GM18873 (cell line): Measurements from ENCODE around the gene ATP12A.

Experiments used
- ATAC-seq: cut with Tn5 transposase; IDR thresholded peaks from one replicate; pipeline ENCODE4 v1.9.1; 2021; ENCODE audit warnings: mild to moderate bottlenecking, moderate library complexity, moderate number of reproducible peaks; ENCODE audit not compliant: unreplicated experiment, low FRiP score

The ATP12A gene

DNA sequence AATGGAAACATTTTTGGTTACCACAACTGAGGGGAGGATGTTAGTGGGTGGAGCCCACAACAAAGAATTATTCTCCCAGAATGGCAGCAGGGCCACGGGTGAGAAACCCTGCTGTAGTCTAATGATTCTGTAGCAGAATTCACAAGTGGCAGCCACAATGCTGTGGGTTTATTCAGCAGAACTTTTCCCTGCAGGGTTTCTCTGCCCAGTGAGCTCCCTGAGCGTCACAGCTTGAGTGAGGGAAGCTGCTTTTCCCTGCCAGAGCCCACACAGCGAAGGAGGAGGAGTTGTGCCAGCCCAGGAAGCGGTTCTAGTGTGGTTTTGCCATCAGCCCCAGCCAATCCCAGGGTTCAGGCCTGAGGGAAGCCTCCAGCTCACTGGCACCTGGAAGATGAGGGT lies 4.4 kb downstream of the ATP12A start:
- peak; percentile 38 for ATAC-seq

DNA sequence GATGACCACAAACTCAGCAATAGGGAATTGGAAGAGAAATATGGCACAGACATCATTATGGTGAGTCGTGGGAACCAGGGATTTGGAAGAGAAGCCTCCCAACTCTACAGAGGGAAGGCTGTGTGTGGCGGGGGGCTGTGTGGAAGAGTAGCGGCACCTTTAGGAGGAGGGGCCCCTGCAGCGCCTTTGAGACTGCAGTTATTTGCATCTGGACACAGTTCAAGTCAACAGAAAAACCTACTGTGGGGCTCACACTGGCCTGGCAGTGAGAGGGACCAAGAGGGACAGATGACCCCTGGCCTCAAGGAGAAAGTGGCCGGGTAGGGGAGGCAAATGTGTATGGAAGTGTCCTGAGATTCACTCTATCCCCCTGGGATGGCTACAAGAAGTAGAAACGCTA lies 5.1 kb downstream of the ATP12A start:
- ATAC-seq: no peak

DNA sequence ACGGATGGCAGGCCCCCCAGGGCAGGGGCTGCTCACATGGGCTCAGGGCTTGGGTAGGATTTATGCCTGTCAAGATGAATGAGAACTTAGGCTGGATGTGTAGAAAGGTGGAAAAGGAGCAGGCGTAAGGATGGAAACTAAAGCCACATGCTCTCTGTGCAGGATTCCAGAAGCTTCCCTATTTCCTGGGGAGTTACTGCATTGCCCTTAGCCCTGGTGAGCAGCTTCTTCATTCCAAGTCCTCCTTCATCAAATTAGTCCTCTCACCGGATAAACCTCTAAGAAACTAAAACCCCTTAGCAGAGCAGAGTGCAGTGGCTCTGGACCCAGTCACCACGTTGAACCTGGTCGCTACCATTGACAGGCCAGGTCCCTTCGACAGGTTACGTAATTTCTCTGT lies 7.4 kb downstream of the ATP12A start:
- ATAC-seq: no peak

DNA sequence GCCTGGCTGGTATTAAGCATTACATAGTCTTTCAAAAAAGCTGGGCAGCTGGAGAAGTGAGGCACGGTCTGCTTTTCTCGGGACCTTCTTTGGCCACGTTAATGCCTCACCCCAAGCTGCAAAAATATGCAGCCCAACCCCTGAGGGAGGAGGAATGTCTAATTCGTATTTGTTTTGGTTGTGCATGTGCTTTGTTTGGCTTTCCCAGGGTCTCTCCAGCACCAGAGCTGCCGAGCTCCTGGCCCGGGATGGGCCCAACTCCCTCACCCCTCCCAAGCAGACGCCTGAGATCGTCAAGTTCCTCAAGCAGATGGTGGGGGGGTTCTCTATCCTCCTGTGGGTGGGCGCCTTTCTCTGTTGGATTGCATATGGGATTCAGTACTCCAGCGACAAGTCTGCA lies 7.9 kb downstream of the ATP12A start:
- no peak for ATAC-seq

DNA sequence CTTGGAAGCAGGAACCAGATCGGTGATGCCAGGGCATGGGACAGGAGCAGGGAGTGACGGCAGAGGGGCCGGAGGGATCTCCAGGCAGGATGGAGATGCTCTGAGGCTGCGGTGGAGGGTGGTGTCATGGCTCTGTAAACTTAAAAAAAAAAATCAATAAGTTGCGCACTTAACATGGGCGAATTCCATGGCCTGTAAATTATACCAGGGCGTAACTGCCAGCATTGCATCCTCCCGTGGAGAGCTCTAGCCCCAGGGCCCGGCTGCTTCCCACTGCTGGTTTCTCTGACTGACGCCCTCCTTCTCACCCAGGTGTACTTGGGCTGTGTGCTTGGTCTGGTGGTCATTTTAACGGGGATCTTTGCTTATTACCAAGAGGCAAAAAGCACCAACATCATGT lies 8.7 kb downstream of the ATP12A start:
- ATAC-seq: no peak

DNA sequence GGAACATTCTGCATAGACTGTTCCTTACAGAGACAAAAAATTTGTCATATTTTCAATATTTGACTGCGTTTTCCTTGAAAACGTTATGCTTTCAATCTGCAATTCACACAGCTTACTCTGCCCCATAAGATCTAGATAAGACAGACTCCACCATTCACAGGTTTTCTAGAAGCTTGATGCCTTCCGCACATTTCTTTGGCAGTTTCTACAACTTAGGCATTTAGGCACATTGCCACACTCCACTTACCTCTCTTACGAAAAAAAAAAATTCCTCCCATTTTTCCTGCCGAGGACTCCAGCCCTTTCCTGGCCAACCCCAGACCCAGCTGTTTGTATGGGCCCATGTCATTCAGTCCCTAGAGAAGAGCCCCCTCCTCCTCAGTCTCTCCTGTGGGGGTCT lies 11.2 kb downstream of the ATP12A start:
- ATAC-seq: no peak

DNA sequence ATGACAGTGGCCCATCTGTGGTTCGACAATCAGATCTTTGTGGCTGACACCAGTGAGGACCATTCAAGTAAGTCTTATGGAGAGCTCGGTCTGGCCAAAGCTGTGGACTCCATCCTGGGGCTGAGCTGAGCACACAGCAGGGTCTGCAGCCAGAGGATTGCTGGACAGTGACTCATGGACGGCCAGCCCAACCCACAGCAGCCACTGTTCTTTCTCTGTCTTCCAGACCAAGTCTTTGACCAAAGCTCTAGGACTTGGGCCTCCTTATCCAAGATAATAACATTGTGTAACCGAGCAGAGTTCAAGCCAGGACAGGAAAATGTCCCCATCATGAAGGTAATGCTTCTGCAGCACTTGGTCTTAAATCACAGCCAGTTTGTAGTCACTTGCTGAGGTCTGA lies 12.4 kb downstream of the ATP12A start:
- ATAC-seq: no peak

DNA sequence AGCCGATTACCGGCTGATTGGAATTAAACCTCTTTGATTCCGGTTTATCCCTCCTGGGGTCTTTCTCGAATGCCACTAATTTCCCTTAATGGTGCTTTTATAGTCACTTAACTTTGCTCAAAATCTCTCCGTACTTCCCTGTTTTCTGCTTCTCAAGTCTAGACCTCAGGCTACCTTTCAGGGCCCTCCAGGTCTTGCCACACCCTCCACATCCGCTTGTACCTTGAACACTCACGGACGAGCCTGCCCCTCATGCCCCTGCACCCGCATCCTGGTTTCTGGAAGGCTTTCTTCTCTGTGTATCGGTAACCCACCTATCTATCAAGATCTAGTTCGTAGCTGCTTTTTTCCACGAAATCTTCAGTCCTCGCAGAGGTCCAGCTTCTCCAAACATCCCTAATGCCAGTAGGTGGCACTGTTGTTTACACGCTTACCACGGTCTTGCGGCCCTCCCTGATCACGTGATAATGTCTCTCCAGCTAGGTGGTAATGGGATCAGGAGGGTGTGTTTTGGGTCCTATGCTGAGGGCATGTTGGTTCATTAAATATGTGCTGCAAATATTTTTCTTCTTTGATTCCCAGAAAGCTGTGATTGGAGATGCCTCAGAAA lies 13.8 kb downstream of the ATP12A start:
- no peak for ATAC-seq

DNA sequence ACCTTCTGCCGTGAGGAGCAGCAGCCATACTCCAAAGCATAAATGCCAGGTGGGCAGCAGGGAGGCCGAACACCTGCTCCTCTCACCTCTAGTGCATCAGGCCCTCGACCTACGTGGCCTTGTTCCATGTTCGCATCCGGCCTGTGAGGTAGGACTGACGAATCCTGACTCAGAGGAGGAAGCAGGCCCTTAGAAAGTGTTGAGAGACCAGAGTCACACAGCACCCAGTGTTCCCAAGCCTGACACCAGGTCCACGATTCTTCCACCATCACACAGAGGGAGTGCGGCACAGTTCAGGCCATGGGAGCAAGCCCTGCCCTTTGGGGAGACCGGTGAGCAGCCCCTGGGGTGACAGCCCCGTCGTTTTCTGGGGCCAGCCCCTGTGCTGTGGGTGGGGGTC lies 14.7 kb downstream of the ATP12A start:
- ATAC-seq: no peak

DNA sequence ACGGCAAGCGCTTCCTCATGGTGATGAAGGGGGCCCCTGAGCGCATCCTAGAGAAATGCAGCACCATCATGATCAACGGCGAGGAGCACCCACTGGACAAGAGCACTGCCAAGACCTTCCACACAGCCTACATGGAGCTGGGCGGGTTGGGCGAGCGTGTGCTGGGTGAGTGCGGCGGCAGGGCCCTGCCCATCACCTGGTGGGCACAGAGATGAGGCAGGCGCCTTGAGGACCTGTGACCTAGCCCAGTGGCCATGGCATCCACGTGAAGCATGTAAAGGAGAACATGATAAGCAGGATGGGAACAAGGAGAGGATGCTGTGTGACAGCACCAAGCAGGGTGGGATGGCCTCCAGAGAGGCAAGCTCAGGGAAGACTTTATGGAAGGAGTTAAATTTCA lies 18.5 kb downstream of the ATP12A start:
- no peak for ATAC-seq

DNA sequence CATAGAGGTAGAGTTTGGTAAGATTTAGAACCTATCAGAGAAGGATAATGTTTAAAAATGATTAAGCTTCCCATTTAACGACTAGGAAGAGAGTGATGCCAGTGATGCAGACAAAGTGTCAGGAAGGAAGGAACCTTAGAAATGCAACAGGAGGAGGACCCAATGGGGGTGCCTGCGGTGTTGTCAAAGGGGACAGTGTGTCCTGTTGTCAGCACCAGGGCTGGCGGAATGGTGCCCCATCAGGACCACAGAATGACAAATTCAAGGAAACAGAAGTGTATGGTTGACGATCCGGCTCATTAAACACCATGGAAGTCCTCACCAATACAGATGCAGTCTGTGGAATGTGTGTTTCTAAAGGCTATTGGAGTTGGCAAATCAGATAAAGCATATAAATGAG lies 19.3 kb downstream of the ATP12A start:
- no peak for ATAC-seq

DNA sequence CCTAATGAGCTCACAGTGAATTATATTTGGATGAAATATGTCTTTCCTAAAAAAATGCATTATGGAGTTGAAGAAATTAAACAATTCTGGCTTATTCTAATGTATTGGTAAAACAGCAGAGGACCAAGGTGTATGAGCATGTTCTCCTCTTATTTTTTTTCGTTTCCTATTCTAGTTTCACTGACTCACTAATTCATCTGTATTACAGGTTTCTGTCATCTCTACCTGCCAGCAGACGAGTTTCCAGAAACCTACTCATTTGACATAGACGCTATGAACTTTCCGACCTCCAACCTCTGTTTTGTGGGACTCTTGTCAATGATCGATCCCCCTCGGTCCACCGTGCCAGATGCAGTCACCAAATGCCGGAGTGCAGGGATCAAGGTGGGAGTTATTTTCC lies 20.3 kb downstream of the ATP12A start:
- ATAC-seq: no peak

DNA sequence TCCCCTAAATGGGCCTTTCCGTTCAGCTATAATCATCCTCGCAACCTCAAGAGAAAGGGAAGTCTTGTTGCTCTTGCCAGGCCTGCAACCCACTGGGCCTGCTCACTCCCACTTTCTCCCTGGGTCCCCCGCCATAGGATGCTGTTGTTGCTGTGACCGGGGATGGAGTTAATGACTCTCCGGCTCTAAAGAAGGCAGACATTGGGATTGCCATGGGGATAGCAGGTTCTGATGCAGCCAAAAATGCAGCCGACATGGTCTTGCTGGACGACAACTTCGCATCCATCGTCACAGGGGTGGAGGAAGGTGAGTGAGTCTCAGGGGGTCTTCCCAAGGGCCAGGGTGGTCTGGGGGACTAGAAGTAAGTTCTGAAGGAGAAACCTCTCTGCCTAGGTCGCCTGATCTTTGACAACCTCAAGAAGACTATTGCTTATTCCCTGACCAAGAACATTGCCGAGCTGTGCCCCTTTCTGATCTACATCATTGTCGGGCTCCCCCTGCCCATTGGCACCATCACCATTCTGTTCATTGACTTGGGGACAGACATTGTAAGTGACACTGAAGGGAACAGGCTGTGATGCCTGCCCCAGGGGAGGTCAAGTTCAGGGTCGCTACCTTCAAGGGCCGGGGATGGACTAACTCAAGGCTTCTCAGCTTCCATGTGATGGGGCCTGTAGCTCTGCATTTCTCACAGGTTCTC lies 26.8 kb downstream of the ATP12A start:
- no peak for ATAC-seq

DNA sequence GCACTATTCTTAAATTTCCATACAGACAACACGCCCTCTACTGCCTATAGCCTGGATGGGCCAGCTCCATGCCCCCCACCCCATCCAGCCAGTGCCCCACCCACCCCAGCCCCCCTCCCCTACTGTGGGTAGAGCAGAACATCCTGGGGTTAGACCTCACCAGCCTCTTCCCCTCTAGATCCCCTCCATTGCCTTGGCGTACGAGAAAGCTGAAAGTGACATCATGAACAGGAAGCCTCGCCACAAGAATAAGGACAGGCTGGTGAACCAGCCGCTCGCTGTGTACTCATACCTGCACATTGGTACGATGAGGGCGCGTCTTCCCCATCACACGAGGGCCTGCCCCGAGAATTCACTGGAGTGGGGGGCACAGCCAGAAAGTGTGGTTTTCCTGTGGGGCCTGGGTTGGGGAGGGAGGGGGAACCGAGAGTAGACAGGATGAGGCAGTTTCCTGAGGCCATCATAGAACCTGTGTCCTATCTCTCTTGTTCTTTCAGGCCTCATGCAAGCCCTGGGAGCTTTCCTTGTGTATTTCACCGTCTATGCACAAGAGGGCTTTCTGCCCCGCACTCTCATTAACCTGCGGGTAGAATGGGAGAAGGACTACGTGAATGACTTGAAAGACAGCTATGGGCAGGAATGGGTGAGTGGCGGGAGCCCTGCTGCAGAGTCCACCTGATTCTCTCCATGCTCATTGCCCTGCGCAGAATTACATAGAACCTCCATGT lies 29.1 kb downstream of the ATP12A start:
- peak; percentile 87 for ATAC-seq

DNA sequence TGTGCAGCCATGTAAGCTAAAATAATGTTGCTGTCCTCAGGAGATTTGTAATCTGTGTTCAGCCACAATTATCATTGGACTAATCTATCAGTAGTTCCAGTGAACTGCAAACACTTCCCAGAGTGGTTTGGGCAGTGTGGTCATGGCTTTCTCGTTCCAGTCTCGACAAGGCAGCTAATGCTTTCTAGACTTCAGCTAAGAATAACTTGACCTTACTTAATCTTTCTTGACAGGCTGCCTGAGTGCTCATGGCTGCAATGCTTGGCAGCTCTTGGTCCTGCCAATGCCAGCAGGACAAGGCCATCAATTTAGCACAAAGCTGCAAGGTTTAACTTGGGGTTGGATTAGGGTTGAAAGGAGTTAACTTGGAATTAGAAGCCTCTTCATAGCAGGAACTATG lies 32.8 kb downstream of the ATP12A start:
- ATAC-seq: no peak

DNA sequence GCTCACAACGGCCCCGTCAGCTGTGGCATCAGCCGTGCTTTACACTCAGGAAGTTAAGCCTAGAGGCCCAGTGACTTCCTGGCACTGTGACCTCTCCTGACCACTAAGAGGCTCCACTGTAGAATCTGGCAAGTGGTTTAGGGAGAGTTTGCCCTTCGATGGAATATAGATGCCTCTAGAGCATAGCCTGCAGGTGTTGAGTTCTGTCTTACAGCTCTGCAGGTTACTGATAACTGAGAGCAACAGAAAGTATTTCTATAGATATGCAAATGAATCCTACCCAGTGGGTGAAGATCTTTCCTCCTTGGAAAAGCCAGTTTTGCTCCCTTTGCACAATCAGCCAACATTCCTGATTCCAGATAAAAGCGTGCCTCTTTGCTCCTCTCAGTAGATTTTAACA lies 35.8 kb downstream of the ATP12A start:
- ATAC-seq: no peak

DNA sequence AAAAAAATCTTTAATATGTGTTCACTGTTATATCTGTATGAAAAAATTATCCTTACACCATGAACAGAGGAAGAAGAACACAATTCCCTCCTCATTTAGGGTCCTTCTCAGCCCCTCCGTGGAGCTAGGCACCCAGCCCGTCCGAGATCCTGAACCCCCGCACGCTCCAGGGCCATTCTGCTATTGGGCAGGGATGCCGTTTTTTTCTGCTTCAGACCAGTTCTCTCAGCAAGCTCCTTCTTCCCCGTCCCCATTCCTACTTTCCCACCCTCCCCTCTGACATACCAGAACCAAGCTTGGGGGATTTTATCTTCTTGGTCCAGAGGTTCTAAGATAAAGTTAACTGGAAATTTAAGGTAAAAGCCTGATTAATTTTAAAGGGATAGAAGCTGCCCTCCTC lies 36.2 kb downstream of the ATP12A start:
- no peak for ATAC-seq

DNA sequence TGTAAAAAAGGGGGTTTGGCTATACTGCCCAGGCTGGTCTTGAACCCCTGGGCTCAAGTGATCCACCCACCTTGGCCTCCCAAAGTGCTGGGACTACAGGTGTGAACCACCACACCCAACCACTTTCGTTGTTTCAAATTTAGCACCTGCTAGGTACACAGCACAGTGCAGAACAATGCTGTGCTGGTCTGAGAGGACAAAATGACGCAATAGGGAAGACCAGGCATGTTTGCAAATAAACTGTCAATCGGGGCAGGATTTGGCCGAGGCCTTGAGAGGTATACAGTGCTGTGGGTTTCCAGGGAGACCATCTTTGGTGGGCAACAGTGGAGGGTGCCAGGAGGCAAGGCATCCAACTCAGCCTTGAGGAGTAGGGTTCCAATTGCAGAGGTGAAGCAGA lies 37.0 kb downstream of the ATP12A start:
- no peak for ATAC-seq

DNA sequence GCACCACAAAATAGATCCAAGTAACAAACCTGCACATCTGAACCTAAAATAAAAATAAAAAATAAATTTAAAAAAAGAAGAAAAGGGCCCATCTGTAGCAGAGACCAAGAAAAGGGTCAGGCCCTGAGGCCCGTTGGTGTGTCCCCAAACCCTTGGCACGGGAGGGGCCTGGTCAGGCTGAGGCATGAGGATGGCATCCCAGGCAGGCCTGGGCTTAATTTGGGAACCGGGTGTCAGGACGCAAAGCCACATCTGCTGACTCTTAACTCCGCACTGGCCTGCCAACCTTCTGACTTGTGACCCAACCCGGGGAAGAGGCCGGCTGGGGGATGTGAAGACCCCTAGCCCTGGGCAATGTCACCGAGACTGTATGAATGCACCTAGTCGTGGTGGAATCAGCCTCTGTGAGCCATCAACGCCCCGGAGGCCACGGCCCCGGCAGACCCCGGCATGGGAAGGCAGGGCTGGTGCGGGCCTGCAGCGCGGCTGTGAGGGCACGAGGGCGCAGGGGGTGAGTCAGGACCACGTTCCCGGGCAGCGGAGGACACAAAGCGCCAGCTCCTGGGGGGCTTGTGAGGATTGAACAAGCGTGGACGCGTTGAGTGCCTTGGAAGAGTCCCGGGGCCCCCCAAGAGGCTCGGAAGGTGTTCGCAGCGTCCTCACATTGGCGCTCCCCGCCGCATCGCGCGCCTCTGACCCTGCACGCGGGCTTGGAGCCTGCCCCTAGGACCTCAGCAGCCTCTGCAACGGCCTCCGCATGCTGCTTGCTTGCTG lies 38.2 kb downstream of the ATP12A start:
- ATAC-seq: no peak

DNA sequence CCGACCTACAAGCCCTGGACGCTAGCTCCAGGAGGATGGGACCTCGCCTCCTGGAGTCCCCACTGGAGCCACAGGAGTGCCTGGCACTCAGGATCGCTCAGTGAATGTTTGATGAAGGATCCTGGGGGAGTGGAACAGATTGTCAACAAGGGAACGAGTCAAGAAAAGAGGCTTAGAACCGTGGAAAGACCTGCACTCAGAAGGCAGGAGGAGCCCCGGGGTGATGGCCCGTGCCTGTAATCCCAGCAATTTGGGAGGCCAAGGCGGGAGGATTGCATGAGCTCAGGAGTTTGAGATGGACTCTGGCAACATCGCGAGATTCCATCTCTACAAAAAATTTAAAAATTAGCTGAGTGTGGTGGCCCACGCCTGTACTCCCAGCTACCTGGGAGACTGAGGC lies 38.9 kb downstream of the ATP12A start:
- no peak for ATAC-seq

DNA sequence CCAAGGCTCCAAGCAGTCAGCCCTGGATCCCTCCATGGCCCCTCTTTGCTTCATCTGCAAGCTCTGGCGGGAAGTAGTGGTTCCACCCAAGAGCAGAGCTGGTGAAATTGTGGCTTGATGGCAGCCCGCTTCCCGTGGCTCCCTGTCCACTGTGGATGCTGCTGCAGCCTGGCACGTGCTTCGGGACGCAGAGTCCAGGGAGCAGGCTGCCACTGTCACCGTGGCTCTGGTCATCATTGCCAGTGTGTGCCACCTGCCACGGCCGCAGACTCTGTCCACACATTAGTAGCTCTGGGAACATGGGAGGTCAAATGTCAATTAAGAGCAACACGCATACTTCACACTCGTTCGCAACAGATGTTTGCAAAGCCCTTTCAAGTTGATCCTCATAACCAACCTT lies 43.0 kb downstream of the ATP12A start:
- no peak for ATAC-seq
